ENCODE data around the gene NLRP1.
"Not testable (repeated sequence)": the region's sequence is repeated elsewhere in the genome, so short reads cannot be mapped to it uniquely, and the experiment has no call there.

NLRP1 gene

DNA sequence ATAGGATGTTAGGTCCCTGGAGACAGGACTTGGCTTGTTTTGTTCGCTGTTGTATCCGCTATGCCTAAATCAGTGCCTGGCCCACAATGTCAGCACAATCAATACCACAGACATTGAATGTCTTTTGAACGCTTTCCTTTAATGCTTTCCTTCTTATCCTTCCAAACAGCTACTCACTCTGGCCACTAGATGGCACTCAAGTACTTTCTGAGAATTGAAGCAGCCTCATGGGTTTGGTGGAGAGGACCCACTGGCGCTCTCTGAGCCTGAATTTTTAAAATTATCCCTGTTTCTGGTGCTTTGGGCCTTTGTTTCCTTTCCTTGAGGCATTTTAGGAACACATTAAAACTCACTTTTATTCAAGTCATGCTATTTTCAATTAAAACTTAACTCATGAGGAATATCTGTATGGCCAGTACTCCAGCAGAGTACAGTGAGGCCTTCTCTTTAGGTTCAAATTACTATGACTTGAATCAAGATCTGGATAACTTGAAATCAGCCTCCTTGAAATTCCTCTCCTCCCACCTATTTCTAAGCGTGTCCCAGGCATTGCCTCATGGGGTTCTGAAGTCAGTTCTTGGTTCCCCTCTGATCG lies 3.2 kb upstream of the NLRP1 start:
- DNase-seq (ENCODE audit: low read depth in 1 of 2, low spot score in 1 of 2), result no peak

DNA sequence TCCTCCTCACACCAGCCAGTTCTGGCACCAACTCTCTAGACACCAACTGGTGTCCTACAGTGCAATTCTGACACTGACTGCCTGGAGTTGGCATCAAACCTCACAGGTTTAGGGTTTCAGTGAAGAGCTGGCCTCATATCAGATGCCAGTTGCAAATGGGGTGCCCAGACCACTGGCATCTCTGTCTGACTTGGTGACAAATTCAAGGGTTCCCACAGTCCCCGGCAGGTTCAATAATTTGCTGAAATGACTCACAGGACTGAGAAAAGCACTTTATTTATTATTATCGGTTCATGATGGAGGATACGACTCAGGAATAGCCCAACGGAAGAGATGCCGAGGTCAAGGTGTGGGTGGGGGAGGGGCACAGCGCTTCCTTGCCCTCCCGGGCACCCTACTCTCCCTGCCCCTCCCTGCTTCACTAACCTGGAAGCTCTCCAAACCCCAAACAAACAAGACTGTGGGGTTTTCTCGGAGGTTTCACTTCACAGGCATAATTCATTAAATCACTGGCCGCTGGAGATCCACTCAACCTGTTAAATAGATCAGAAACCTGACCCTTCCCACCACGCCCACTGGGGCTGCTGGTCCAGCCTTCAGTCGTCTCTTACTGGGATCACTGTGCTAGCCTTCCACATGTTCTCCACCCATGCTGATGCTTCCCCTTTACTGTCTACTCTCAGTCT lies 1.7 kb upstream of the NLRP1 start:
- DNase-seq (ENCODE audit: low read depth in 1 of 2, low spot score in 1 of 2), result no peak

DNA sequence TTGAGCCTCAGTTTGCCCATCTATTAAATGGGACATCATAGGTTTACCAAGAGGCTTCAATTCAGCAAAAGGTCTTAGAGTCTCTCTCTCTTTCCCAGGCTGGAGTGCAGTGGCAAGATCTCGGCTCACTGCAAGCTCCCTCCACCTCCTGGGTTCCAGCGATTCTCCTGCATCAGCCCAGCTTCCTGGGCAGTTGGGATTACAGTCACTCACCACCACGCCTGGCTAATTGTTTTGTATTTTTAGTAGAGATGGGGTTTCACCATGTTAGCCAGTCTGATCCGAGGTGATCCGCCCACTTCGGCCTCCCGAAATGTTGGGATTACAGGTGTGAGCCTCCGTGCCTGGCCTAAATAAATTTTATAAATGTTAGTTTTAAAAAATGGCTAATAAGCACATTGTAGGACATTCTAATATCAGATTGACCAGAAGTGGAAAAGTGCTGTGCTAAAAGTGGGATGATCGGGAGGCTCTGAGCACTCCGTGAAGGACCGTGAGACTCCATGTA lies 1.0 kb upstream of the NLRP1 start:
- no peak for DNase-seq (ENCODE audit: low read depth in 1 of 2, low spot score in 1 of 2)

DNA sequence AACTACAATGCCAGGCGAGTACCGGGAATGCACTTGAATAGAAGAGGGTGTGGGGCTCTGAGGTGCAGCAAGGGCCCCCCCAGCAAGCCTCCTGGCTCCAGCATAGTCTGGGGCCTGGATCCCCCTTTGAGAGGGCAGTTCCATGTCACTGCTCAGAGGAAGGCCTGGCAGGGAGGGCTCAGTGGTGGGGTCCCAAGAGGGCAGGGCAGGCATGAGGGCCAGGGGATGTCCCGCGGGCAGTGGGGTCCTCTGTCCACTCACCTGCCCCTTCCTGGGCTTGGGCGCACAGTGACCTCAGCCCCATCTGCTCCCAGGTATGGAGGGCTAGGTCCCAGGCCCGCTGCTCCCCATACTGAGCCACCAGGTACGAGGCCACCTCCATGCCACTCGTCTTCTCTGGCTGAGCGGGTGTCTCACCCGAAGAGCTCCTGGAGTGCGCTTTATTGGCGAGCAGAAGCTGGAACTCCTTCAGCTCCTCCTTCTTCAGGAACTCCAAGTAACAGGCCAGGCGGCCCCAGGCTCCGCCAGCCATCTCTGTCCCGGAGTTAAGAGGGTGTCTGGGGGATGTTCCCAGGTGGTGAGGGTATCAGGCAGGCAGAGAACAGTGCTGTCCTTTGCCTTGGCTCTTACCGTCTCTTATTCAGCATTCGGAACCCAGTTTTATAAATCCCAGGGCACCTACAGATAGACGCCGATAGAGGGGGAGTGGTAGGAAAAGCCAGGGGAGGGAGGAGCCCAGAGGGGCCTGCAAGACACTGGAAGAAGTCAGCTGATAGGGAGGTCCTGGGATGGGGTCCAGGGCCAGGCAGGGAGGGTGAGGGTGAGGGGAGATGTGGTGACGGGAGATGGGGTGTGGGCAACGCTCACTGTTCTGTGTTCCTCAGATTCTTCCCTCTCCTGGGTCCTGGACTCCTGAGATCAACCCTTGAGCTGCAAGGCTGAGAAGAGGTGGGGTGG lies 605 bp downstream of the NLRP1 start:
- DNase-seq (ENCODE audit: low read depth in 1 of 2, low spot score in 1 of 2), result no peak

DNA sequence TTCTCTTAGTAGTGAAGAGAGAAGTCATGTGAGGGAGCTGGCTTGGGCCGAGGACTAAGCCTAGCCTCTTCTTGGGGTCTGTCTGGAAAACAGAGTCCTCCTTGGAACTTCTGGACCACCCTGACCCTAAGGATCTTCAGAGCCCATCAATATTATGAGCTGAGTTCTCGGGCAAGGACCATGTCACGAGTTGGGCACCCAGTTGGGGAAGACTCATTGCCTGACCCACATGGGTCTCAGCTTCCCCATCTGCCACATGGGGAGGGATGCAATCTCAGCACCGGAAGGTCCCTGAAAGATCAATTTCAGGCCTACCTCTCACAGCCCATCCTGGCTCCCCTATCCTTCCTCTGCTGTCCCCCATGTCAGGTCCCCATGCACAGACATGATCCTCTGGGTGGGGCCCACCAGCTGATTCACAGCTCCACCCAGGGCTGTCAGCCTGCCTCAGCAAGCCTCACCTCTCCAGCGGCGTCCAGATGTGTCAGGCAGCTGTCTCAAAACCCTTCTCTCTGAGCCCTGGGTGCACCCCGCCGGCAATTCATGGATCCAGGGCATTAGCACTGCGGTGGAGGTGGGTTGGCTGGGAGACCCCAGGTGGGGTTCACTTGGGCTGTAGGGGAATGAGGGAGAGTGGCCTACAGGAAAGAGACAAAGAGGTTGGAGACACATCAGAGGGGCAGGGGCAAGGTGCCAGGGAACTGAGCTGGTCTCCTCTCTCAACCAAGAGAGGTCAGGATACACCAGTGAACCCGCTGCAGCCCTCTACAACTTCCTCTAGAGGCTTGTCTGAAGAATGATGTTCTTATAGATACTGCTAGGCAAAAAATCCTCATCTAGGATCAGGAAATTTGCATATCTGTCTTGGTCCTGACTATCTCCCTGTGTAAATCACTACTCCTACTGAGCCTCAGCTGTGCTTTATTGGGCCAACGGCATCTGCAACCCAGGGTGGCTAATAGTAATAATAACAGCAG lies 1.8 kb downstream of the NLRP1 start:
- no peak for DNase-seq (ENCODE audit: low read depth in 1 of 2, low spot score in 1 of 2)

DNA sequence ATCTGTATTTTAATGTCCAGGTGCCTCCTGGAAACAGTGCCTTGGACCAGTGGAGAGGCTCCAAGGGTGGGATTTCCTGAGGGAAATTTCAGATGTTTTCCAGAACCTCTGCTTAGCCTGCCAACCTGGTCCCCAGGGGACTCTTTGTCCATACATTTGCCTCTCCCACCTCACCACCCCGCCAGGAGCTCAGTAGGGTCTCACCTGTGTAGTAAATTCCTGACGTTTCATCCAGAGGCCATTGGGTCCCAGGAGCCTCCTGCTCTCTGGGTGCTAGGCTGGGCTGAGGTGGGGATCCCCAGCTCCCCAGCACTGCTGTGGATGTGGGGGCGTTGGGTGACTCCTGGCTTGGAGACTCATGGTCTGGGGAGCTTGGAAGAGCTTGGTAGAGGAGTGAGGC lies 2.7 kb downstream of the NLRP1 start:
- no peak for DNase-seq (ENCODE audit: low read depth in 1 of 2, low spot score in 1 of 2)

DNA sequence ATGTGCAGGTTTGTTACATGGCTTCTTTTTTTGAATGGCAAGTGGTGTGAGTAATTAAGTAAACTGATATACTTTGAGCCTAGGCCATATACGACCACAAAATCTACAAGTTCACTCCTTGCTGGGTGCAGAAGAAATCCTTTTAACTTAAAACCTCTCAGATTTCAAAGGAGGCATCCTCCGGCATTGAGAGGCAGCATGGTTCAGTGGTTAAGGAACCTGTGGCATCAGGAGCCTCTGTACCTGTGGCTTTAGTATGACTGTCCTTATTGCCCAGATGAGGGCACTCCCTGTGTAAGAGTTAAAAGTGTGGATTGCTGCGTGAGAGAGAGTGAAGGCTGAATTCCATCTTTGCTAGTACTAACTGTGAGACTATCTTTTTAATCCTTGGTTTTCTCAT lies 3.3 kb downstream of the NLRP1 start:
- no peak for DNase-seq (ENCODE audit: low read depth in 1 of 2, low spot score in 1 of 2)

DNA sequence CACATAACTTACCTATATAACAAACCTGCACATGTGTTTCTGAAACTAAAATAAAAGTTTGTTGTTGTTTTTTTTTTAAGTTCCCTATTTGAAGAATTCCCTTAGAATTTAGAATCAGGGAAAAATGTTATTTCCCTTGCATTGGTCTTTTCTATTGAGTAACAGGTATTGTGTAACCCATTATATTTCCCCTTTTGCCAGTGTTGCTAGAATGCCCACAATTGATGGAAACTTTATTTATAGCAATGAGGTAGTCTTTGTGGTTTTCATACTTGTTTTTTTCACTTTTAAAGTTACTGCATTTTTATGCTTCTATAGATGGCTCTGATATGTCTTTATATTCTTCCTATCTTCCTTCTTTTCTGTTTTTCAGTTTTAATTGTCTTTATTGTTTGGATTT lies 3.9 kb downstream of the NLRP1 start:
- DNase-seq (ENCODE audit: low read depth in 1 of 2, low spot score in 1 of 2), result no peak

DNA sequence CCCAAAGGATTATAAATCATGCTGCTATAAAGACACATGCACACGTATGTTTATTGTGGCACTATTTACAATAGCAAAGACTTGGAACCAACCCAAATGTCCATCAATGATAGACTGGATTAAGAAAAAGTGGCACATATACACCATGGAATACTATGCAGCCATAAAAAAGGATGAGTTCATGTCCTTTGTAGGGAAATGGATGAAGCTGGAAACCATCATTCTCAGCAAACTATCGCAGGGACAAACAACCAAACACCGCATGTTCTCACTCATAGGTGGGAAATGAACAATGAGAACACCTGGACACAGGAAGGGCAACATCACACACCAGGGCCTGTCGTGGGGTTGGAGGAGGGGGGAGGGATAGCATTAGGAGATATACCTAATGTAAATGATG lies 5.5 kb downstream of the NLRP1 start:
- not testable (repeated sequence) for DNase-seq (ENCODE audit: low read depth in 1 of 2, low spot score in 1 of 2)

DNA sequence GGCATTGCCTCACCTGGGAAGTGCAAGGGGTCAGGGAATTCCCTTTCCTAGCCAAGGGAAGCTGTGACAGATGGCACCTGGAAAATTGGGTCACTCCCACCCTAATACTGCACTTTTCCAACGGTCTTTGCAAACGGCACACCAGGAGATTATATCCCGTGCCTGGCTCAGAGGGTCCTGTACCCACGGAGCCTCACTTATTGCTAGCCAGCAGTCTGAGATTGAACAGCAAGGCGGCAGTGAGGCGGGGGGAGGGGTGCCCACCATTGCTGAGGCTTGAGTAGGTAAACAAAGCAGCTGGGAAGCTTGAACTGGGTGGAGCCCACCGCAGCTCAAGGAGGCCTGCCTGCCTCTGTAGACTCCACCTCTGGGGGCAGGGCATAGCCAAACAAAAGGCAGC lies 11.3 kb downstream of the NLRP1 start:
- not testable (repeated sequence) for DNase-seq (ENCODE audit: low read depth in 1 of 2, low spot score in 1 of 2)

DNA sequence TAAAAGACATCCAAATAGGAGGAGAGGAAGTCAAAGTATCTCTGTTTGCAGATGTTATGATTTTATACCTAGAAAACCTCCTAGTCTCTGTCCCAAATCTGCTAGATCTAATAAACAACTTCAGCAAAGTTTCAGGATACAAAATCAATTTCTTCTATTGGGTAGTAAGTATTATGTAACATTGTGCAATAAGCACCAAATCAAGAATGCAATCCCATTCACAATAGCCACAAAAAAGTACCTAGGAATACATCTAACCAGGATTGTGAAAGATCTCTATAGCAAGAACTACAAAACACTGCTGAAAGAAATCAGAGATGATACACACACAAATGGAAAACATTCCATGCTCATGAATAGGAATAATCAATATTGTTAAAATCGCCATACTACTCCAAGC lies 13.0 kb downstream of the NLRP1 start:
- no peak for DNase-seq (ENCODE audit: low read depth in 1 of 2, low spot score in 1 of 2)

DNA sequence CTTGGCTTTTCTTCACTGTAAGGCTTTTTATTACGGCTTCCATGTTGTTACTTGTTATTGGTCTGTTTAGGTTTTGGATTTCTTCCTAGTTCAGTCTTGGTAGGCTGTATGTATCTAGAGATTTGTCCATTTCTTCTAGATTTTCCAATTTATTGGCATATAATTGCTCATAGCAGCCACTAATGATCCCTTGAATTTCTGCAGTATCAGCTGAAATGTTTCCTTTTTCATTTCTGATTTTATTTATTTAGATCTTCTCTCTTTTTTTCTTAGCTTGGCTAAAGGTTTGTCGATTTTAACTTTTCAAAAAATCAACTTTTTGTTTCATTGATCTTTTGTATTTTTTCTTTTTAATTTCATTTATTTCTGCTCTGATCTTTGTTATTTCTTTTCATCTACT lies 18.5 kb downstream of the NLRP1 start:
- DNase-seq (ENCODE audit: low read depth in 1 of 2, low spot score in 1 of 2), result no peak

DNA sequence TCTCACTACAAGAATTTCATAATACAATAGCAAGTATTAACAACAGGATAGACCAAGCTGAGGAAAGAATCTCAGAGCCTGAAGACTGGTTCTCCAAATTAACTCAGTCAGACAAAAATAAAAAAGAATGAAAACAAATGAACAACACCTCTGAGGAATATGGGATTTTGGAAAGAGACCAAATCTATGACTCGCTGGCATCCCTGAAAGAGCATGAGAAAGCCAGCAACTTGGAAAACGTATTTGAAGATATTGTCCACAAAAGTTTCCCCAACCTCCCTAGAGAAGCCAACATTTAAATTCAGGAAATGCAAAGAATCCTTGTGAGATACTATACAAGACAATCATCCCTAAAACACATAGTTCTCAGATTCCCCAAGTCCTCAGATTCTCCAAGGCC lies 20.9 kb downstream of the NLRP1 start:
- no peak for DNase-seq (ENCODE audit: low read depth in 1 of 2, low spot score in 1 of 2)

DNA sequence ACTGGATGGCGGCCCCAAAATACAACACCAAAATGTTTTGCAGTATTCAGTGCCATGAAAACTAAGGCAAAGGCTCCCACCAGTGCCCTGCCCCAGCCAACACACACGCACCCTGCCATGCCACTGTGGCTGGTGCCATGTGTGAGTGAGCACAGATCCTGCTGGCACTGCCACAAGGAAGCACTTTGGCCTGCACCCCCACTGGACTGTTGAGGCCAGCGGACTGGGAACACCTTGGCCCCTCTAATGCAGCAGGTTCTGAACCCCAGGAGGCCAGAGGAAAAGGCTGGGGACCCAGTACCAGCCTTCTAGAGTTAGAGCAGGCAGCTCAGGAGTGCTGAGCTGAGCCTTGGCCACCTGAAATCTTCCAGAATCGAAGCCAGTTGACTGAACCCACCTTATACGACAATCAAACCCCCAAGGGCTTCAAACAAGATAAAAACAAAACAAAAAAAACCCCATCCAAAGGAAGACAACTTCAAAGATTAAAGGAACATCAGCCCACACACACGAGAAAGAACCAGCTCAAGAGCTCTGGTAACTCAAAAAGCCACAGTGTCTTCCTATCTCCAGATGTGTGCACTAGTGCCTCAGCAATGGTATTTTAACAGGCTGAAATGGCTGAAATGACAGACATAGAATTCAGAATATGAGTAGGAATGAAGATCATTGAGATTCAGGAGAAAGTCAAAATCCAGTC lies 21.5 kb downstream of the NLRP1 start:
- no peak for DNase-seq (ENCODE audit: low read depth in 1 of 2, low spot score in 1 of 2)

DNA sequence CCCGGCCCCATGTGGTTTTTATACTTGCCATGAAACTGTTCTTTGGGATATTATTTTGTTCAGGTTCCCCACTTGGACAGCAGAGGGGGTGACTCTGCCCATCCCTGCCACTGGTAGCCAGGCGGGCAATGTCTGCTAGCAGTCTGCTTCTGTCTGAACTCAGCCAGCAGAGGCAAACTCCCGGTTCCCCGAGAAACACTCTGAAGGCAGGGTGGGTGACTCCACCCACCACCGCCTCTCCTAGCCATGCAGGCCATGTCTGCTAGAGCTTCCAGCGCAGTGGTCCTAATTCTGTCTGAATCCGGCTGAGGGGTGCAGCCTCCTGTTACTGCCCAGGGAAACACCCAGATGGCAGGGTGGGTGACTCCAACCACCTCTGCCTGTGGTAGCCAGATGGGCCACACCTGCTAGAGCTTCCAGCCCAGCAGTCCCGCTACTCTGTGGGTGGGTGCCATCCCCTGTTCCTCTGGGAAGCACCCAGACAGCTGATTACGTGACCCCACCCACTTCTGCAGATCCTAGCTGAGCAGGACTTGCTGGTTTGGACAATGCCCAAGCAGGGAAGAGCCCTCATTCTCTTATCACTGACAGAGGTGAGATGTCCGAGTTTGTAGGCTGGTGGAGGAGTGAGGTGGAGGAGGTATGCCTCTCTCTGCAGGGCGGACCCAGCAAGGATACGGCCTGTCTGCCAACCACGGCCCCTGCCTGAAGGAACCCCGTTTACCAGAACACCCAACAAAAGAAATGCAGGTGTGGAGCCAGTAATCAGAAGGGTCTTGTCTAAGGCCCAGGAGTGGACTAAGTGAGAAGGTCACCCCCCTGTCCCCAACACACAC lies 22.4 kb downstream of the NLRP1 start:
- DNase-seq (ENCODE audit: low read depth in 1 of 2, low spot score in 1 of 2), result no peak

DNA sequence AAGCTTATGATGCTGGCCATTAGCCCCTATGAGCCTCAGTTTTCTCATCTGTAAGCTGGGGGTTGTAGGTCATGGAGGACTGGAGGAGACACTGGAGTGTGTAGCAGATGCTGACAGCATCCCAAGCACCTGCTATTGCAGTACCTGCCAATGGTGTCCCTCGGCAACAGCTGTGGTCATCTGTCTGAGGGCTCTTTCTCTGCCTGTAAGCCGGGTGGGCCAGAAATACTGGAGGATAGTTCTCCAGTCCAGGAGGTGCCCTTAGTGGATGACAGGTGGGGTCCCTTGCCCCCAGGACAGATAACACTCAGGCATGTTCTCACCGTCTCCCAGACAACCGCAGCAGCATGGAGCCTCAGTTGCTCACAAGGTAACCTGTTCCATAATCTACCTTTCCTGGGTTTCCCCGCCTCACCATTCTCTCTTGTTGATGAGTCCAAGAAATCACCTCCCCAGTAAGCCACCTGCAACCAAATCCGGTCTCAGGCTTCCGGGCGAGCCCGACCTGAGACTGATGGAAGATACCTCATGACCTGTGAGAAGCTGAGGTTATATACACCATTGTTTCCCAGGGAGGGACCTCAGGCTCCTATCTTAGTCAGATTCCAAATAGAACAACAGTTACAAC lies 23.8 kb downstream of the NLRP1 start:
- DNase-seq (ENCODE audit: low read depth in 1 of 2, low spot score in 1 of 2), result no peak

DNA sequence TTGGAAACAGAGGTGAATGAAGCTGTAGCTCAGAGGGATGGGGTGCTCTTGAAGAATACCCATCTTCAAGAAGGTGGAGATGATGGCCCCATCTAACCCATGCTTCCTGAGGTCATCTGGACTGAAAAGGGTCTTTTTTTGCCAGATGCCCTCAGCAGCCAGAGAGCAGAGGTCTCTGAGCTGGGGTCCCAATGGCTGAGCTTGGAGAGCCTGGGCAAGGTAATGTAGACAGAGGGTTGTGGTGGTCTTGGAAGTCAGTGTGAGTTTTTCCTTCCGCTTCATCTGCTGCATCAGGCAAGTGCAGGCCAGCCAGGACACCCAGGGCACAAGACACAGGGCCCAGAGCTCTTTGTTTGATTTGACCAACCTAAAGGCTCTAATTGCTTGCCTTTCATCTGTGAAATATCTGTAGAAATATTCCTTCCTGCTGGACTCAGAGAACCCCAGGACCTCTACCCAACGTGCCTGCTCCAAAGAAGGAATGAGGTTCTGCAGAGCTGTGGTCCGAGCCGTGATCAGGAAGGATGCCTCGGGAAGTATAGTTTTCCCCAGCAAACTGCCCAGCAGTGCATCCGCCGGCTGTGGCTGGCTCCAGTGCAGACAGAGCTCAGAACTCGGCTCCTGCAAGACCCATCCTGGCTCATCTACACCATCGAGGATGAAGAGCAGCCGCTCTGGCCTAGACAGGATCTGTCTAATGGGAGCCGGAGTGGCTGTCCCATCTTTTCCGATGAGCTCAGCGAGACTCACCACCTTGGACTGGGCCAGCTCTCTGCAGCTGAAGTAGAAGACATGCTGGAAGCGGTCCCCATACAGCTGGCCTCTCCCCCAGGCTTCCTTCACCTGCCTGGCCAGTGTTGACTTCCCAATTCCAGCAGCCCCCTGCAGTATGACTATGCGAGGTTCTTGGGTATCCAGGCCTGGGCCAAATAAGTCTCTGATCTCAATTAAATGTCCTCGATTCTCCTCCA lies 25.2 kb downstream of the NLRP1 start:
- no peak for DNase-seq (ENCODE audit: low read depth in 1 of 2, low spot score in 1 of 2)

DNA sequence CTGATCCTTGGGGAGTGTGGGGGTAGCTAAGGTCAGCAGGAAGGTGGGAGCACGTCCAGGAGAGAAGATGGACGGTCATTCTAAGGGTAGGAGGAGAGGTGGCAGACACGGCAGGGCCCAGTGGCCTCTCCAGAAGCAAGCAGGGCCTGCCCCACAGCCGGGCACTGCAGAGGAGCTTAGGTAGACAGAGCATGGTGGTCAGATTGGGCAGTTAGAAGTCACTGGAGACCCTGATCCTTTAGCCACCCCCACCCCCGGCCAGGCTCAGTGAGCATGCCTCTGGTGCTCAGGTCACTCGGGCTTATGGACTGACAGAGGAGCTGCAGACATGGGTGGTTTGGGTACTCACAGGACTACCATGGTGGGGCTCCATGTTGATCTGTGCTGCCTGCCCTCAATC lies 26.3 kb downstream of the NLRP1 start:
- DNase-seq (ENCODE audit: low read depth in 1 of 2, low spot score in 1 of 2), result no peak

Measured in activated T-helper 1 cell treated with anti-CD3 and anti-CD28 coated beads, Interleukin-2, amount 50 U/mL, for 16 hours (primary cell).